Muscle of arm (tissue), 12 donors: ENCODE measurements around the gene NRP2. TPM values are rescaled to one million over a fixed set of nuclear protein-coding genes. Genes with fewer than 3 reads are reported as not detected.

Experiments used
- DNase-seq: peaks from one replicate; pipeline ENCODE4 v3.0.0-alpha.2; 2013
- polyA plus RNA-seq, 12 donors: library from polyadenylated mRNA; unstranded; fragments of 120-200 nt; gene quantifications; one replicate each; pipeline ENCODE4 v1.2.1, GENCODE V29; 2013; ENCODE audit not compliant: insufficient read length in 12 of 12

Gene NRP2
- polyA plus RNA-seq, 12 donors: 9.5 to 68.2 (median 16.0) TPM; not detected in 1

GRCh38 chr2:205686056-205686782 is 3.9 kb downstream of the NRP2 start:
- no peak for DNase-seq

GRCh38 chr2:205686783-205687640 is 4.7 kb downstream of the NRP2 start:
- DNase-seq: no peak

- no peak for DNase-seq
Measured at GRCh38 chr2:205687641-205687956, 5.3 kb downstream of the NRP2 start.

- DNase-seq: no peak
Measured at GRCh38 chr2:205688417-205689200, 6.3 kb downstream of the NRP2 start.

- no peak for DNase-seq
Measured at GRCh38 chr2:205689820-205690219, 7.5 kb downstream of the NRP2 start.

GRCh38 chr2:205692104-205692503 is 9.8 kb downstream of the NRP2 start:
- no peak for DNase-seq

- DNase-seq: no peak
Measured at GRCh38 chr2:205694256-205694655, 12.0 kb downstream of the NRP2 start.

- no peak for DNase-seq
Measured at GRCh38 chr2:205695460-205695991, 13.2 kb downstream of the NRP2 start.

GRCh38 chr2:205696331-205696926 is 14.1 kb downstream of the NRP2 start:
- DNase-seq: no peak

GRCh38 chr2:205696927-205697441 is 14.7 kb downstream of the NRP2 start:
- no peak for DNase-seq

GRCh38 chr2:205698286-205699268 is 16.3 kb downstream of the NRP2 start:
- DNase-seq: no peak

- DNase-seq: no peak
Measured at GRCh38 chr2:205699515-205700289, 17.4 kb downstream of the NRP2 start.

GRCh38 chr2:205700331-205701132 is 18.2 kb downstream of the NRP2 start:
- DNase-seq: no peak

GRCh38 chr2:205701509-205701908 is 19.2 kb downstream of the NRP2 start:
- DNase-seq: no peak

- no peak for DNase-seq
Measured at GRCh38 chr2:205702576-205702975, 20.3 kb downstream of the NRP2 start.

GRCh38 chr2:205703471-205704126 is 21.3 kb downstream of the NRP2 start:
- DNase-seq: no peak

GRCh38 chr2:205704127-205704741 is 21.9 kb downstream of the NRP2 start:
- no peak for DNase-seq
